Stimulated activated CD8-positive, alpha-beta memory T cell treated with anti-CD3 and anti-CD28 coated beads, Interleukin-7, amount 100 ng/mL, for 1 hour (primary cell): Measurements from ENCODE around the gene ANKRD63.

ENCODE experiments used
- DNase-seq, 2 donors: peaks; one replicate each; pipeline ENCODE4 v3.0.0-alpha.2; 2020; ENCODE audit warnings: low read depth in 2 of 2

ANKRD63 gene

GRCh38 chr15:40295877-40296560 is 13.2 kb upstream of the ANKRD63 start:
- no peak for DNase-seq

- DNase-seq = no peak
Measured at GRCh38 chr15:40295297-40295696, 12.4 kb upstream of the ANKRD63 start.

- DNase-seq = no peak
Measured at GRCh38 chr15:40293905-40294895, 11.3 kb upstream of the ANKRD63 start.

- DNase-seq = no peak
Measured at GRCh38 chr15:40293006-40293405, 10.1 kb upstream of the ANKRD63 start.

- DNase-seq = no peak
Measured at GRCh38 chr15:40292246-40292645, 9.4 kb upstream of the ANKRD63 start.

- no peak for DNase-seq
Measured at GRCh38 chr15:40290918-40291574, 8.2 kb upstream of the ANKRD63 start.

GRCh38 chr15:40290545-40290917 is 7.7 kb upstream of the ANKRD63 start:
- no peak for DNase-seq

- DNase-seq = no peak
Measured at GRCh38 chr15:40289140-40289775, 6.4 kb upstream of the ANKRD63 start.

- DNase-seq = no peak
Measured at GRCh38 chr15:40287968-40288367, 5.1 kb upstream of the ANKRD63 start.

- DNase-seq = no peak
Measured at GRCh38 chr15:40287505-40287904, 4.6 kb upstream of the ANKRD63 start.

- DNase-seq = no peak
Measured at GRCh38 chr15:40286794-40287193, 3.9 kb upstream of the ANKRD63 start.

- DNase-seq = no peak
Measured at GRCh38 chr15:40286061-40286532, 3.2 kb upstream of the ANKRD63 start.

GRCh38 chr15:40285554-40286011 is 2.7 kb upstream of the ANKRD63 start:
- no peak for DNase-seq

GRCh38 chr15:40285151-40285550 is 2.3 kb upstream of the ANKRD63 start:
- no peak for DNase-seq

- DNase-seq = no peak
Measured at GRCh38 chr15:40283615-40284300, 894 bp upstream of the ANKRD63 start.

GRCh38 chr15:40282147-40282868 is 556 bp downstream of the ANKRD63 start:
- no peak for DNase-seq

- DNase-seq = no peak
Measured at GRCh38 chr15:40281801-40282146, 1.1 kb downstream of the ANKRD63 start.

GRCh38 chr15:40281057-40281800 is 1.6 kb downstream of the ANKRD63 start:
- no peak for DNase-seq

GRCh38 chr15:40280260-40281056 is 2.4 kb downstream of the ANKRD63 start:
- no peak for DNase-seq
